AG08396 (cell line): ENCODE results near the gene ANGEL1.
A peak's percentile ranks its signal among the peaks of the same experiment; 100 is the strongest.

Experiments used
- DNase-seq: peaks from one replicate; pipeline ENCODE4 v3.0.0; 2012; ENCODE audit warnings: low spot score, mixed read lengths

Gene ANGEL1

GRCh38 chr14:76820700-76821099 is 8.0 kb upstream of the ANGEL1 start:
- DNase-seq = no peak

- no peak for DNase-seq
Observed at GRCh38 chr14:76814726-76815645, 2.3 kb upstream of the ANGEL1 start.

GRCh38 chr14:76812093-76812421 is 625 bp downstream of the ANGEL1 start:
- no peak for DNase-seq

- no peak for DNase-seq
Observed at GRCh38 chr14:76811561-76811960, 1.1 kb downstream of the ANGEL1 start.

GRCh38 chr14:76810953-76811400 is 1.7 kb downstream of the ANGEL1 start:
- peak; percentile 47 for DNase-seq

- DNase-seq = no peak
Observed at GRCh38 chr14:76810525-76810924, 2.2 kb downstream of the ANGEL1 start.

GRCh38 chr14:76808990-76809389 is 3.7 kb downstream of the ANGEL1 start:
- no peak for DNase-seq

- no peak for DNase-seq
Observed at GRCh38 chr14:76808011-76808410, 4.7 kb downstream of the ANGEL1 start.

GRCh38 chr14:76806446-76806845 is 6.2 kb downstream of the ANGEL1 start:
- no peak for DNase-seq

- no peak for DNase-seq
Observed at GRCh38 chr14:76793956-76794355, 18.7 kb downstream of the ANGEL1 start.

- no peak for DNase-seq
Observed at GRCh38 chr14:76793324-76793723, 19.4 kb downstream of the ANGEL1 start.

- DNase-seq = no peak
Observed at GRCh38 chr14:76792422-76792821, 20.3 kb downstream of the ANGEL1 start.

- DNase-seq = no peak
Observed at GRCh38 chr14:76786601-76787000, 26.1 kb downstream of the ANGEL1 start.

- DNase-seq = peak; percentile 90
Observed at GRCh38 chr14:76784881-76785280, 27.8 kb downstream of the ANGEL1 start.

GRCh38 chr14:76784266-76784874 is 28.3 kb downstream of the ANGEL1 start:
- no peak for DNase-seq

GRCh38 chr14:76782885-76783566 is 29.7 kb downstream of the ANGEL1 start:
- no peak for DNase-seq

- DNase-seq = no peak
Observed at GRCh38 chr14:76782115-76782884, 30.4 kb downstream of the ANGEL1 start.

- DNase-seq = no peak
Observed at GRCh38 chr14:76781648-76782051, 31.0 kb downstream of the ANGEL1 start.

GRCh38 chr14:76780875-76781647 is 31.6 kb downstream of the ANGEL1 start:
- no peak for DNase-seq

GRCh38 chr14:76780360-76780759 is 32.3 kb downstream of the ANGEL1 start:
- no peak for DNase-seq

- no peak for DNase-seq
Observed at GRCh38 chr14:76780058-76780345, 32.7 kb downstream of the ANGEL1 start.
